HepG2 (cell line): Measurements from ENCODE around the gene SFXN1. TPM values are rescaled to one million over a fixed set of nuclear protein-coding genes. Genes with fewer than 3 reads are reported as not detected.
A peak's percentile ranks its signal among the peaks of the same experiment; 100 is the strongest.

Source experiments
- ATF3 ChIP-seq: sonication (generic); formaldehyde crosslinking; IDR thresholded peaks from 2 replicates; pipeline ENCODE4 v1.4.0; 2020; ENCODE audit warnings: missing genetic modification reagents
- FOSL1 ChIP-seq: sonication (generic); formaldehyde crosslinking; IDR thresholded peaks from 2 replicates; pipeline ENCODE4 v1.9.0; 2021; ENCODE audit warnings: missing genetic modification reagents, borderline replicate concordance
- FOXA1 ChIP-seq, 2 experiments: fragments of 450-650 bp in 1 of 2; sonication (generic) in 1 of 2; formaldehyde crosslinking in 1 of 2; IDR thresholded peaks; 2 replicates each; pipeline versions ENCODE4 v1.4.0 to v1.6.1; 2016 to 2020; ENCODE audit warnings: missing genetic modification reagents in 1 of 2
- GLI4 ChIP-seq: sonication (generic); formaldehyde crosslinking; IDR thresholded peaks from 2 replicates; pipeline ENCODE4 v1.5.1; 2020; ENCODE audit warnings: missing genetic modification reagents, mild to moderate bottlenecking, moderate library complexity, borderline replicate concordance
- HDAC2 ChIP-seq: sonication (generic); formaldehyde crosslinking; IDR thresholded peaks from 2 replicates; pipeline ENCODE4 v1.4.0; 2020; ENCODE audit warnings: missing genetic modification reagents
- HNF1B ChIP-seq: sonication (generic); formaldehyde crosslinking; IDR thresholded peaks from 2 replicates; pipeline ENCODE4 v1.5.1; 2020; ENCODE audit warnings: mild to moderate bottlenecking, moderate library complexity, missing genetic modification reagents
- JDP2 ChIP-seq: sonication (generic); formaldehyde crosslinking; IDR thresholded peaks from 2 replicates; pipeline ENCODE4 v1.8.1; 2022; ENCODE audit warnings: missing genetic modification reagents, borderline replicate concordance
- MEF2D ChIP-seq: sonication (generic); formaldehyde crosslinking; IDR thresholded peaks from 2 replicates; pipeline ENCODE4 v1.5.1; 2020; ENCODE audit warnings: mild to moderate bottlenecking, missing genetic modification reagents
- MIXL1 ChIP-seq: IDR thresholded peaks from 2 replicates; pipeline ENCODE4 v1.6.1; 2016
- NR1H2 ChIP-seq: sonication (generic); formaldehyde crosslinking; IDR thresholded peaks from 2 replicates; pipeline ENCODE4 v1.8.1; 2022; ENCODE audit warnings: low read depth, missing genetic modification reagents, borderline replicate concordance
- PBX3 ChIP-seq: sonication (generic); formaldehyde crosslinking; IDR thresholded peaks from 2 replicates; pipeline ENCODE4 v1.8.1; 2023; ENCODE audit warnings: missing genetic modification reagents, inconsistent platforms, borderline replicate concordance
- RXRB ChIP-seq: IDR thresholded peaks from 2 replicates; pipeline ENCODE4 v1.6.1; 2016; ENCODE audit warnings: borderline replicate concordance, missing genetic modification reagents, missing compliant biosample characterization
- SIX4 ChIP-seq: sonication (generic); formaldehyde crosslinking; IDR thresholded peaks from 2 replicates; pipeline ENCODE4 v1.4.0; 2020; ENCODE audit warnings: missing genetic modification reagents
- TBL1XR1 ChIP-seq: fragments of 150-350 bp; IDR thresholded peaks from 2 replicates; pipeline ENCODE4 v1.6.1; 2014; ENCODE audit warnings: borderline replicate concordance, low read length; ENCODE audit not compliant: partially characterized antibody
- TEAD3 ChIP-seq: optimal IDR thresholded peaks from 2 replicates; pipeline ENCODE3; 2016; ENCODE audit warnings: borderline replicate concordance
- ZFP62 ChIP-seq: sonication (generic); formaldehyde crosslinking; IDR thresholded peaks from 2 replicates; pipeline ENCODE4 v1.4.0; 2020; ENCODE audit warnings: missing genetic modification reagents
- ZNF235 ChIP-seq: sonication (generic); formaldehyde crosslinking; IDR thresholded peaks from 2 replicates; pipeline ENCODE4 v1.8.1; 2023; ENCODE audit warnings: mild to moderate bottlenecking, missing genetic modification reagents, borderline replicate concordance
- ZNF550 ChIP-seq: sonication (generic); formaldehyde crosslinking; IDR thresholded peaks from 2 replicates; pipeline ENCODE4 v1.4.0; 2020; ENCODE audit warnings: mild to moderate bottlenecking, missing genetic modification reagents, borderline replicate concordance
- polyA plus RNA-seq, 8 experiments: library from polyadenylated mRNA; depleted of rRNA in 3 of 8; stranded (reverse) in 7 of 8; unstranded in 1 of 8; fragments of >200 nt; fragmentation: Illumina TruSeq in 4 of 8; extraction: Trizol in 4 of 8; gene quantifications; 2 replicates each; pipeline versions ENCODE4 v1.2.1 to v1.2.3, GENCODE V29; 2011 to 2016; ENCODE audit warnings: low read depth in 4 of 8, missing spikeins in 1 of 8, mixed read lengths in 1 of 8; ENCODE audit not compliant: insufficient read depth in 1 of 8
- total RNA-seq, 5 experiments: library from RNA; depleted of rRNA; stranded (reverse); fragments of >200 nt; fragmentation: Illumina TruSeq; extraction: Trizol; gene quantifications; 2 replicates each; pipeline ENCODE4 v1.2.3, GENCODE V29; 2016; ENCODE audit warnings: low read depth in 1 of 5
- TF ChIP-seq, protein P1 (sequence below): sonication (generic); formaldehyde crosslinking; IDR thresholded peaks from 2 replicates; pipeline ENCODE4 v1.4.0; 2020; ENCODE audit warnings: missing genetic modification reagents
- TF ChIP-seq, protein P2 (sequence below): sonication (generic); formaldehyde crosslinking; conservative IDR thresholded peaks from 2 replicates; pipeline ENCODE4 v1.4.0; 2020; ENCODE audit warnings: mild to moderate bottlenecking, missing genetic modification reagents, moderate library complexity
- TF ChIP-seq, protein P3 (sequence below): sonication (generic); formaldehyde crosslinking; IDR thresholded peaks from 2 replicates; pipeline ENCODE4 v1.5.0; 2020; ENCODE audit warnings: mild to moderate bottlenecking, low read depth, missing genetic modification reagents, borderline replicate concordance

The SFXN1 gene
- total and polyA plus RNA-seq, 2 of the 13 experiments (the other 11 are each of a cell fraction or from before 2014, with no cell fraction given), result 122 to 135 TPM

DNA sequence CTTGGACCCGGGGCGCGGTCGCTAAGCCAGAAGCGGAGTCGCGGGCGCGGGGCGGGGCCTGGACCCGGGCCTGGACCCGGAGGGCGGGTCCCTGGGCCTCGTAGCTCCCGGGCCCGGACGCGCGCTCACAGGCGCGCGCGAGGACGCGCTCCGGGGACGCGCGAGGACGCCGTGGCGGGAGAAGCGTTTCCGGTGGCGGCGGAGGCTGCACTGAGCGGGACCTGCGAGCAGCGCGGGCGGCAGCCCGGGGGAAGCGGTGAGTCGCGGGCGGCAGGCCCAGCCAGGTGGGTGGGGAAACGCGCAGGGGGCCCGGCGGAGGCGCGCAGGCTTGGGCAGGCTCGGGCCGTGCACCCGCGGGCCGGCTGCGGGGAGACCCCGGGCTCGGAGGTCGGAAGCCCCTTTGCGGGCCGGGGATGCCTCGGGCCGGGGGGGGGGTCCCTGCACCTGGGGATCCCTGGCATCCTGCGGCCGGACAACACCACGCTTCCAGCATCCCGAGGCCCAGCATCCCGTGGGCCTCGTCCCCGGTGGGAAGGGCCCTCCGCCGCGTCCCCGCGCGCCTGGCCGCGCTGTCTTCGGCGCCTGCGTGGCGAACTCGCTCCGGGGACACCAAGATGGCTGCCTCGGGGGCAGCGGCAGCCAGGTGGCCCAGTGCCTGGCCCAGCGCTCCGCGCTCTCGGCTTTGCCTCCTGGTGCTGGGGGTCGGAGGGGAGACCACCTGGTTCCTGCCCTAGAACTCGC is at the start of gene SFXN1 (continued):
- no peak for TF ChIP-seq PBX3 (CRISPR knock-in tag)
- TF ChIP-seq, protein P1, sequence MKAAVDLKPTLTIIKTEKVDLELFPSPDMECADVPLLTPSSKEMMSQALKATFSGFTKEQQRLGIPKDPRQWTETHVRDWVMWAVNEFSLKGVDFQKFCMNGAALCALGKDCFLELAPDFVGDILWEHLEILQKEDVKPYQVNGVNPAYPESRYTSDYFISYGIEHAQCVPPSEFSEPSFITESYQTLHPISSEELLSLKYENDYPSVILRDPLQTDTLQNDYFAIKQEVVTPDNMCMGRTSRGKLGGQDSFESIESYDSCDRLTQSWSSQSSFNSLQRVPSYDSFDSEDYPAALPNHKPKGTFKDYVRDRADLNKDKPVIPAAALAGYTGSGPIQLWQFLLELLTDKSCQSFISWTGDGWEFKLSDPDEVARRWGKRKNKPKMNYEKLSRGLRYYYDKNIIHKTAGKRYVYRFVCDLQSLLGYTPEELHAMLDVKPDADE, result no peak
- TF ChIP-seq, protein P2, sequence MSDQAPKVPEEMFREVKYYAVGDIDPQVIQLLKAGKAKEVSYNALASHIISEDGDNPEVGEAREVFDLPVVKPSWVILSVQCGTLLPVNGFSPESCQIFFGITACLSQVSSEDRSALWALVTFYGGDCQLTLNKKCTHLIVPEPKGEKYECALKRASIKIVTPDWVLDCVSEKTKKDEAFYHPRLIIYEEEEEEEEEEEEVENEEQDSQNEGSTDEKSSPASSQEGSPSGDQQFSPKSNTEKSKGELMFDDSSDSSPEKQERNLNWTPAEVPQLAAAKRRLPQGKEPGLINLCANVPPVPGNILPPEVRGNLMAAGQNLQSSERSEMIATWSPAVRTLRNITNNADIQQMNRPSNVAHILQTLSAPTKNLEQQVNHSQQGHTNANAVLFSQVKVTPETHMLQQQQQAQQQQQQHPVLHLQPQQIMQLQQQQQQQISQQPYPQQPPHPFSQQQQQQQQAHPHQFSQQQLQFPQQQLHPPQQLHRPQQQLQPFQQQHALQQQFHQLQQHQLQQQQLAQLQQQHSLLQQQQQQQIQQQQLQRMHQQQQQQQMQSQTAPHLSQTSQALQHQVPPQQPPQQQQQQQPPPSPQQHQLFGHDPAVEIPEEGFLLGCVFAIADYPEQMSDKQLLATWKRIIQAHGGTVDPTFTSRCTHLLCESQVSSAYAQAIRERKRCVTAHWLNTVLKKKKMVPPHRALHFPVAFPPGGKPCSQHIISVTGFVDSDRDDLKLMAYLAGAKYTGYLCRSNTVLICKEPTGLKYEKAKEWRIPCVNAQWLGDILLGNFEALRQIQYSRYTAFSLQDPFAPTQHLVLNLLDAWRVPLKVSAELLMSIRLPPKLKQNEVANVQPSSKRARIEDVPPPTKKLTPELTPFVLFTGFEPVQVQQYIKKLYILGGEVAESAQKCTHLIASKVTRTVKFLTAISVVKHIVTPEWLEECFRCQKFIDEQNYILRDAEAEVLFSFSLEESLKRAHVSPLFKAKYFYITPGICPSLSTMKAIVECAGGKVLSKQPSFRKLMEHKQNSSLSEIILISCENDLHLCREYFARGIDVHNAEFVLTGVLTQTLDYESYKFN (CRISPR knock-in tag), result no peak
- TF ChIP-seq ATF3, result 0 out of 2 replicates have a peak, but pooled peaks have one; percentile 3
- no peak for TF ChIP-seq MEF2D (CRISPR knock-in tag)
- peak; percentile 29 for TF ChIP-seq TEAD3 (CRISPR knock-in tag)
- no peak for TF ChIP-seq JDP2 (CRISPR knock-in tag)
- no peak for TF ChIP-seq FOXA1 (IDR thresholded peaks at IDR 0.05)
- 0 out of 2 replicates have a peak, but pooled peaks have one; percentile 2 for TF ChIP-seq FOXA1 (CRISPR knock-in tag; IDR thresholded peaks at IDR 0.05)
- TF ChIP-seq HNF1B (CRISPR knock-in tag), result no peak
- TF ChIP-seq TBL1XR1, result no peak
- no peak for TF ChIP-seq SIX4 (CRISPR knock-in tag)
- 0 out of 2 replicates have a peak, but pooled peaks have one; percentile 67 for TF ChIP-seq ZNF235 (CRISPR knock-in tag)
- no peak for TF ChIP-seq NR1H2
- TF ChIP-seq ZNF550 (CRISPR knock-in tag), result no peak
- TF ChIP-seq GLI4 (CRISPR knock-in tag), result no peak
- no peak for TF ChIP-seq ZFP62
- no peak for TF ChIP-seq HDAC2 (CRISPR knock-in tag)
- TF ChIP-seq RXRB (CRISPR knock-in tag), result 0 out of 2 replicates have a peak, but pooled peaks have one; percentile 20
- TF ChIP-seq, protein P3, sequence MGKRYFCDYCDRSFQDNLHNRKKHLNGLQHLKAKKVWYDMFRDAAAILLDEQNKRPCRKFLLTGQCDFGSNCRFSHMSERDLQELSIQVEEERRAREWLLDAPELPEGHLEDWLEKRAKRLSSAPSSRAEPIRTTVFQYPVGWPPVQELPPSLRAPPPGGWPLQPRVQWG (CRISPR knock-in tag), result no peak
- TF ChIP-seq FOSL1 (CRISPR knock-in tag), result no peak
- TF ChIP-seq MIXL1 (CRISPR knock-in tag), result no peak
